NCI-H128 (cell line): Measurements from ENCODE around the gene SIKE1.
A peak's percentile ranks its signal among the peaks of the same experiment; 100 is the strongest.
"Not testable (repeated sequence)": the region's sequence is repeated elsewhere in the genome, so short reads cannot be mapped to it uniquely, and the experiment has no call there.

Source experiments
- DNase-seq: peaks from one replicate; lab custom pipeline; 2025; ENCODE audit not compliant: unreplicated experiment; lab: John Stamatoyannopoulos, UW

SIKE1 gene

GRCh38 chr1:114756009-114756892 is 24.2 kb downstream of the SIKE1 start:
- DNase-seq = no peak

GRCh38 chr1:114755006-114755931 is 25.2 kb downstream of the SIKE1 start:
- no peak for DNase-seq

- not testable (repeated sequence) for DNase-seq
Observed at GRCh38 chr1:114753702-114754101, 26.8 kb downstream of the SIKE1 start.

GRCh38 chr1:114753143-114753542 is 27.3 kb downstream of the SIKE1 start:
- no peak for DNase-seq

- peak; percentile 53 for DNase-seq
Observed at GRCh38 chr1:114750780-114751179, 29.7 kb downstream of the SIKE1 start.

- DNase-seq = no peak
Observed at GRCh38 chr1:114749835-114750234, 30.6 kb downstream of the SIKE1 start.

- DNase-seq = no peak
Observed at GRCh38 chr1:114746450-114747121, 33.9 kb downstream of the SIKE1 start.

- no peak for DNase-seq
Observed at GRCh38 chr1:114745291-114745690, 35.2 kb downstream of the SIKE1 start.

GRCh38 chr1:114741963-114742746 is 38.3 kb downstream of the SIKE1 start:
- DNase-seq = no peak

GRCh38 chr1:114740331-114740730 is 40.2 kb downstream of the SIKE1 start:
- no peak for DNase-seq

- DNase-seq = no peak
Observed at GRCh38 chr1:114737314-114737849, 43.1 kb downstream of the SIKE1 start.

- DNase-seq = no peak
Observed at GRCh38 chr1:114735479-114735878, 45.0 kb downstream of the SIKE1 start.

- no peak for DNase-seq
Observed at GRCh38 chr1:114729782-114730181, 50.7 kb downstream of the SIKE1 start.

- DNase-seq = no peak
Observed at GRCh38 chr1:114728553-114728952, 51.9 kb downstream of the SIKE1 start.

GRCh38 chr1:114725230-114725629 is 55.3 kb downstream of the SIKE1 start:
- DNase-seq = no peak

- no peak for DNase-seq
Observed at GRCh38 chr1:114723915-114724314, 56.6 kb downstream of the SIKE1 start.

- DNase-seq = no peak
Observed at GRCh38 chr1:114723457-114723856, 57.0 kb downstream of the SIKE1 start.

GRCh38 chr1:114720492-114720891 is 60.0 kb downstream of the SIKE1 start:
- no peak for DNase-seq
